Measurements from ENCODE around the gene IL1RAPL1.

IL1RAPL1 gene

GRCh38 chrX:29547877-29548276, 960.6 kb downstream of the IL1RAPL1 start:
- no peak overlapping the region for H3K4me3 ChIP-seq (ENCODE audit: low read depth, low read length)
- TF ChIP-seq CTCF (IDR thresholded peaks at IDR 0.05; ENCODE audit: low read depth, low read length) (no peak), MAX (IDR thresholded peaks at IDR 0.05; ENCODE audit: low read depth, low read length) (no peak), POLR2A (IDR thresholded peaks at IDR 0.05; ENCODE audit: extremely low read depth, insufficient read length) (no peak), MYC (IDR thresholded peaks at IDR 0.05; ENCODE audit: low read depth, low read length) (no peak)
- no peak for DNase-seq (ENCODE audit: low read depth)

GRCh38 chrX:29553542-29553941, 966.3 kb downstream of the IL1RAPL1 start:
- DNase-seq (ENCODE audit: low read depth): no peak
- no peak overlapping the region for H3K4me3 ChIP-seq (ENCODE audit: low read depth, low read length)
- TF ChIP-seq CTCF (IDR thresholded peaks at IDR 0.05; ENCODE audit: low read depth, low read length) (no peak), POLR2A (IDR thresholded peaks at IDR 0.05; ENCODE audit: extremely low read depth, insufficient read length) (no peak), MYC (IDR thresholded peaks at IDR 0.05; ENCODE audit: low read depth, low read length) (no peak), MAX (IDR thresholded peaks at IDR 0.05; ENCODE audit: low read depth, low read length) (no peak)

- TF ChIP-seq POLR2A (IDR thresholded peaks at IDR 0.05; ENCODE audit: extremely low read depth, insufficient read length) (no peak), CTCF (IDR thresholded peaks at IDR 0.05; ENCODE audit: low read depth, low read length) (no peak), MAX (IDR thresholded peaks at IDR 0.05; ENCODE audit: low read depth, low read length) (no peak), MYC (IDR thresholded peaks at IDR 0.05; ENCODE audit: low read depth, low read length) (no peak)
- no peak for DNase-seq (ENCODE audit: low read depth)
Measured at GRCh38 chrX:29555465-29556091, 968.3 kb downstream of the IL1RAPL1 start.

GRCh38 chrX:29560065-29560464, 972.8 kb downstream of the IL1RAPL1 start:
- TF ChIP-seq CTCF (IDR thresholded peaks at IDR 0.05; ENCODE audit: low read depth, low read length) (no peak), MAX (IDR thresholded peaks at IDR 0.05; ENCODE audit: low read depth, low read length) (no peak), POLR2A (IDR thresholded peaks at IDR 0.05; ENCODE audit: extremely low read depth, insufficient read length) (no peak), MYC (IDR thresholded peaks at IDR 0.05; ENCODE audit: low read depth, low read length) (no peak)
- no peak overlapping the region for H3K4me3 ChIP-seq (ENCODE audit: low read depth, low read length)
- no peak for DNase-seq (ENCODE audit: low read depth)

More at GRCh38 chrX:29555465-29556091, 968.3 kb downstream of the IL1RAPL1 start:
- no peak overlapping the region for H3K4me3 ChIP-seq (ENCODE audit: low read depth, low read length)

- no peak for TF ChIP-seq MYC (IDR thresholded peaks at IDR 0.05; ENCODE audit: low read depth, low read length)
- TF ChIP-seq MAX (IDR thresholded peaks at IDR 0.05; ENCODE audit: low read depth, low read length): no peak
- no peak for TF ChIP-seq POLR2A (IDR thresholded peaks at IDR 0.05; ENCODE audit: extremely low read depth, insufficient read length)
- TF ChIP-seq CTCF (IDR thresholded peaks at IDR 0.05; ENCODE audit: low read depth, low read length): no peak
- no peak for DNase-seq (ENCODE audit: low read depth)
Measured at GRCh38 chrX:29561417-29561816, 974.2 kb downstream of the IL1RAPL1 start.

More at GRCh38 chrX:29561417-29561816, 974.2 kb downstream of the IL1RAPL1 start:
- H3K4me3 ChIP-seq (ENCODE audit: low read depth, low read length): no peak overlapping the region

Measured in NB4 (cell line).